ENCODE results near the gene PRDM7.
A peak's percentile ranks its signal among the peaks of the same experiment; 100 is the strongest.

PRDM7 gene

DNA sequence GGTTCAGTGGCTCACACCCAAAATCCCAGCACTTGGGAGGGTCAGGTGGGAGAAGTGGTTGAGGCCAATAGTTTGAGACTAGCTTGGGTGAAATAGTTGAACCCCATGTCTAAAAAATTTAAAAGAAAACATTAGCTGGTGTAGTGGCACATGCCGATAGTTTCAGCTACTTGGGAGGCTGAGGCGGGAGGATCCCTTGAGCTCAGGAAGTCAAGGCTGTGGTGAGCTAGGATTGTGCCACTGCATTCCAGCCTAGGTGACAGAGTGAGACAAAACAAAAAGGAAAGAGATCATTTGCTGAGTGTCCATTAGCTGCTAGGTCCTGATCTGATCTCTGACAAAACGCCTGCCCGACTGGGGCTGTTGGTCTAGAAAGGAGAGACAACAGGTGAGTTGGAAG lies 43.7 kb downstream of the PRDM7 start:
- no peak for DNase-seq

DNA sequence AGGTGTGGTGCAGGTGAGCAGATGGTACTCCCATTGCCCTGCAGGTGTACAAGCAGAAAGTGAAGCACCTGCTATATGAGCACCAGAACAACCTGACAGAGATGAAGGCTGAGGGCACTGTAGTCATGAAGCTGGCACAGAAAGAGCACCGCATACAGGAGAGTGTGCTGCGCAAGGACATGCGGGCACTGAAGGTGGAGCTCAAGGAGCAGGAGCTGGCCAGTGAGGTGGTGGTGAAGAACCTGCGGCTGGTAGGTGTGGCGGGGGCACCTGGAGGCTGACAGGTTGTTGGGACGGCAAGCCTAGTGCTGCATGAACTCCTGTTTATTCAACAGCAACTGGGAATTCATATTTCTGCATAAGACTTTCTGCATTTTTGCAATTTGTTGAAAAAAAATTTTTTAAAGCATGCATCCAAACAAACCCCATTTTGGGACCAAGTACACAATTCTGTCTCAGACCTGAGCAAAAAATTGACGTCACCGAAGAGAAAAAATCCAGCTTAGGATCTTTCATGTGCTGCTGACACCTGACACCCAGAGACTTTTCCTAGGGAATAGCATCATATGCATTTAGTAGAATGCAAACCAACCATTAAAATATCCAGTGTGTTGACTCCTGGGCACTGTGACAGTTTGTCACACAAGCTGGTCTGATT lies 44.3 kb downstream of the PRDM7 start:
- no peak for DNase-seq

DNA sequence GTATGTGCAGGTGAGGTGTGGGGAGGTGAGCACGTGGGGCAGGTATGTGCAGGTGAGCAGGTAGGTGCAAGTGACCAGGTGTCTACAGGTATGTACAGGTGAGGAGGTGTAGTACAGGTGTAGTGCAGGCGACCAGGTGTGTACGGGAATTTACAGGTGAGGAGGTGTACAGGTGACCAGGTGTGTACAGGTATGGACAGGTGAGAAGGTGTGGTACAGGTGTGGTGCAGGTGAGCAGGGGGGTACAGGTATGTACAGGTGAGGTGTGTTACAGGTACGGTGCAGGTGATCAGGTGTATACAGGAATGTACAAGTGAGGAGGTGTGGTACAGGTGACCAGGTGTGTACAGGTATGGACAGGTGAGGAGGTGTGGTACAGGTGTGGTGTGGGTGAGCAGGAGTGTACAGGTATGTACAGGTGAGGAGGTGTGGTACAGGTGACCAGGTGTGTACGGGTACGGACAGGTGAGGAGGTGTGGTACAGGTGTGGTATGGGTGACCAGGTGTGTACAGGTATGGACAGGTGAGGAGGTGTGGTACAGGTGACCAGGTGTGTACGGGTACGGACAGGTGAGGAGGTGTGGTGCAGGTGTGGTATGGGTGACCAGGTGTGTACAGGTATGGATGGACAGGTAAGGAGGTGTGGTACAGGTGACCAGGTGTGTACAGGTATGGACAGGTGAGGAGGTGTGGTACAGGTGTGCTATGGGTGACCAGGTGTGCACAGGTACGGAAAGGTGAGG lies 45.0 kb downstream of the PRDM7 start:
- DNase-seq, result peak; percentile 54

DNA sequence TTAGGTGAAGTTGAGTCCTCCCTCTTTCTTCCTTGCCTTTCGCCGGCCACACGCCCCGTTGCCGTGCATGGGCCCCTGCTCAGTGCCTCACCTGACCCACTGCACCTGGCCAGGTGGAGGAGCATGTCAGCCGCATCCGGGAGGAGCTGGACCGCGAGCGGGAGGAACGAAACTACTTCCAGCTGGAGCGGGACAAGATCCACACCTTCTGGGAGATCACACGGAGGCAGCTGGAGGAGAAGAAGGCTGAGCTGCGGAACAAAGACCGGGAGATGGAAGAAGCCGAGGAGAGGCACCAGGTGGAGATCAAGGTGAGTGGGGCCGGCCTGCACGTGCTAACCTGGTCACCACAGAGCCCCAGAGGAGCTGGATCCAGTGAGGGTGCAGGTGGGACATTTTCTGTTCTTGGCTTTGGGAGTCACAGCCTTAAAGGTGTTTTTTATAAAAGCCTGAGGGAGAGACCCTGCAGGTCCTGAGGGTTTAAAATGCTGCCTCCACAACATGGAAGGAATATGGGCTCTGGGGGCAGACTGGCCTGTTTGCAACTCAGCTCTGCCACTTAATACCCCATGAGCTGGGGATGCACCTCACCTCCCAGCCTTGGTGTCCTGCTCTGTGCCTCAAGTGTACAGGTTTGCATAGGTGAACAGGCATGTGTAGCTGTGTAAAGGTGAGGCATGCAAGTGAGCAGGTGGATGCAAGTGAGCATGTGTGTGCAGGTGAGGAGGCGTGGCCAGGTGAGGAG lies 45.8 kb downstream of the PRDM7 start:
- DNase-seq, result peak; percentile 57

DNA sequence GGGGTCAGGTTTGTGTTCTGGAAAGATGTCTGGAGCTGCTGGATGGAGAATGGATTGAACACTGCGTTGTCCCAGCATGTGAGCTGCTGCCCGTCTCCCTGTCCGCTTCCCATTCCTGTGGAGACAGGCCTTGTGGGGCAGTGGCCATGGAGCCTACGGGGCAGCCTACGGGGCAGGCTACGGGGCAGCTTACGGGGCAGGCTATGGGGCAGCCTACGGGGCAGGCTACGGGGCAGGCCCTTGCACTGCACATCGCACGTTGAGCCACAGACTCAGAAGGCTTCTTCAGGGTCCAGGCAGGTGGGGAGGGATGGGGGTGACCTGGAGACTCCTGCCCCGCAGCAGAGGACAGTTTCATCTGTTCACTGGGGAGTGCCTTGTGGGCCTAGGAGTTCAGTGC lies 48.1 kb downstream of the PRDM7 start:
- no peak for DNase-seq

DNA sequence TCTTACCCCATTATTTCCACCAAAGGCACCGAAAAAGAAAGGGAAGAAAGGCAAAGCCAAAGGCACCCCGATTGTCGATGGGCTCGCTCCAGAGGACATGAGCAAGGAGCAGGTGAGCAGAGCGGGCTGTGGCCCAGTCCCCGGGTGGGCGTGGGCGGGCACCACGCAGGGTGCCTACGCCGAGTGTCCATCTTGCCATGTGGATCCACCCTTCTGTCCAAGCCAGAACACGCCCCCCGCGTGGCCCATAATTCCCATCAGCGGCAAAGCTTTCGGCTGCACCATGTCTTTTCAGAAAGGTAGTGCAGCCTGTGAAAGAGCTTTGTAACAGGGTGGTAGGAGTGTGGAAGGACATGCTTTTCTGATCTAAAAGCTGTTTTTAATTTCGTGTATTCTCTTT lies 49.5 kb downstream of the PRDM7 start:
- no peak for DNase-seq

DNA sequence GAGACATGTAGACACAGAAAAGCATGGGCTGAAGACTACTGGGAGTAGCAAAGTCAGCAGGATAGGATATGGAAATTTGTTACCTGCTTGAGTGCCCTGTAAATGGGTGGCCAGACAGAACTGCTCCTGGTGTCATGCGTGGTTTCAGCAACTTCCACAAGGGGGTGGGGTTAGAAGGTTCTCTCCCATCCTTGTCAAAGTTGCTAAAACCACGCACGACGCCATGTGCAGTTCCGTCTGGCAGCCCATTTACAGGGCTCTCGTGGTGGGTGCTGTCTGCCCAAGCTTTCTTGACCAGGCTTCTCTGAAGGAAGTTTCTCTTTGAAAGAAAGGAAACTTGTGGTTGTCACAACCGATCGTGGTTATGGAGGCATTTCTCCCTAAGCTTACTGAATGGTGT lies 51.0 kb downstream of the PRDM7 start:
- peak; percentile 54 for DNase-seq

DNA sequence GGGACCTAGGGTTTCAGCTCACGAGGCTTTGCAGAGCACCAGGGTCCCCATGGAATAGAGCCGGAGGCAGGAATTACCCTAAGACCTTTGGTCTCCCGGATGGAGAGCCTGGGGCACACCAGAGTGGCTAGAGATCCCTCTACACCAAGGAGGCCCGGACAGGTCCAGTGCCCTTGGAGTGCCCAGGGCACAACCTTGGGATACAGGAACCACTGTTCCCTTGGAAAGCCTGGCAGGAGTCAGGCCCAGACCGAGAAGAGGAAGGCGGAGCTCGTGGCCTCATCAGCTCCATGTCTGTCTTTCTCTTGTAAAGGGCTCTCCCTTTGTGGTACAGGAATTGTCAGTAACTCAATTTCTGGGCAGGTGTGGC lies 54.1 kb downstream of the PRDM7 start:
- no peak for DNase-seq

DNA sequence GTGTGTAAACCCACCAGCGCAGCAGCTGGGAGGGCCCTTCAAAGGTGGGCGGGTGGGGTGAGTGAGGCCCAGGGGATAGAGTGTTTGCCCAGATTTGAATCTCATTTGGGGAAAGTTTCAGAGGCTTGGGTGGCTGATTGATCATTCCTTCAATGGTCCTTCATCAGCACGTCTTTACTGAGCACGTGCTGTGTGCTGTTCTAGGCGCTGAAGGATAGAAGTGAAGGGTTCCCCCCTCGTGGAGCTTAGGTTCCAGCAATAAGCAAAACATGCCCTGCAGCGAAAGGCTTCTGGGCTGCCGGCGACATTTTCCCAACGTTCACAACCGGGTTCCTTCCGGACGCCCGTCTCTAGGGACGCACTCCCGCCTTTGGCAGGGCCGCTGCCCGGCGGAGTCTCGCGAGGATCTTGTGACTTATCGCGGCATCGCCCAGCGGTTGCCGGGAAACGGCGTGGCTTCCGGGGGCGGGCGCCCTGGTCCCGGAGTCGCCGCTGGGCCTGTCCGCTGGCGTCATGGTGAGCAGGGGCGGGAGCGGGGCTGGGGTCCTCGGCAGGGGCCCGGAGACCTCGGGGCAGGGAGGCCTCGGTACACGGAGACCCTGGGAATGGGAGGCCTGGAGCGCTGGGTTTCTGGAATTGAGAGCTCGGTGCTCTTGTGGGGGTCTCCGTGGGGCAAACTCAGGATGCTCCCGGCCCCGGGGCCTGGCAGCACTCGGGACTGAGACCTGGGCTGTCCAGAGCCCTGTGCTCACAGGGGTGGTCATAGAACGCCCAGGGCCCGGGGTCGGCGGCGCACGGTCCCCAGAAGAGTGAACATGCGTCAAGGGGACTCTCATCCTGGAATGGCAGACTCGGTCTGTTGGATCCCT lies 54.7 kb downstream of the PRDM7 start:
- peak; percentile 95 for DNase-seq

DNA sequence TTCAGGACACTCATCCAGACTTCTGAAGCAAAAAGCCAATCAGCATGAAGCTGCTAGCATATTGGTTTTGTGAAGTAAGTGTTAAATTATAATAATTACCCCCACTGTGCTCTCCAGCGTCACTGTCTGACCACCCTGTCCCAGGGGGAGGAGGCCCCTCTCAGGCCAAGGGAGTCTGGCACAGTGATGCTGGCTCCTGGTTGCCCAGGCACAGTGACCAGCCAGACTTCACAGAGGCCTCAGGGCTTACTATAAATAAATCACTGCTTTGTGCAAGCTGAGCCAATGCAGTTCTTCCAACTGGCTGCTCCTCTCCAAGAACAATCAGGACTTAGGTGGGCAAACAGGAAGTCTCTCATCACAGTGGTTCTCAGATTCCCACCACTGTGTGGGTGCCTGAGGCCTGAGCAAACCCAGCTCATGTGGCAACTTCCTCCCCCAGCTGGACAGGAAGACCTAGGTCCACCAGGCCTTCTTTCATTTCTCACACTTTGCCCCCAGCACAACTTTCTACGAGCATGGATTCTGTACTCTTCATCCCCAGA lies 56.2 kb downstream of the PRDM7 start:
- DNase-seq, result no peak

DNA sequence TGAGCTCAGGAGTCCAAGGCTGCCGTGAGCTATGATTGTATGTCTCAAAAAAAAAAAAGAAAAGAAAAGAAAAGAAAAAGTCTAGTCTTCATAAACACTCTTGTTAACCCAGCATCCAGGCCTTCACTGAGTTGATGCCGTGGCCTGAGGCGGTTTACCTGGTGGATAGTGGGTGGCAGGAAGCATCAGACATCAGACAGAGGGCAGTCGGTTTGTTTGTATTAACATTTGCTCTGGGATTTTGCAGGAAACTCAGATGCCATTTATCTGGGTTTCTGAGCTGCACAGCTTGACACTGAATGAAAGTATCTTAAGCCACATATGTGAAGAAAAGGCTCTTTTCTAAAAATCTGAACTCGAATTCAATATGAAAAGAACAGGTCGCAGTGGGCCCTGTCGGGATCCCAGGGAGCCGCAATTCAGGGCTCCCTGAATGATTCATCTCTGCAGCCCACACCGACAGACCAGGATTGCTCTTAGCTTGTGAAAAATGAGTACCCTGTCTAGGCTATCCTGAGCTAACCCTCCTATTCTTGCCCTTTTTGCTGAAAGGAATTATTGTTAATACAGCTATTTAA lies 56.8 kb downstream of the PRDM7 start:
- no peak for DNase-seq

DNA sequence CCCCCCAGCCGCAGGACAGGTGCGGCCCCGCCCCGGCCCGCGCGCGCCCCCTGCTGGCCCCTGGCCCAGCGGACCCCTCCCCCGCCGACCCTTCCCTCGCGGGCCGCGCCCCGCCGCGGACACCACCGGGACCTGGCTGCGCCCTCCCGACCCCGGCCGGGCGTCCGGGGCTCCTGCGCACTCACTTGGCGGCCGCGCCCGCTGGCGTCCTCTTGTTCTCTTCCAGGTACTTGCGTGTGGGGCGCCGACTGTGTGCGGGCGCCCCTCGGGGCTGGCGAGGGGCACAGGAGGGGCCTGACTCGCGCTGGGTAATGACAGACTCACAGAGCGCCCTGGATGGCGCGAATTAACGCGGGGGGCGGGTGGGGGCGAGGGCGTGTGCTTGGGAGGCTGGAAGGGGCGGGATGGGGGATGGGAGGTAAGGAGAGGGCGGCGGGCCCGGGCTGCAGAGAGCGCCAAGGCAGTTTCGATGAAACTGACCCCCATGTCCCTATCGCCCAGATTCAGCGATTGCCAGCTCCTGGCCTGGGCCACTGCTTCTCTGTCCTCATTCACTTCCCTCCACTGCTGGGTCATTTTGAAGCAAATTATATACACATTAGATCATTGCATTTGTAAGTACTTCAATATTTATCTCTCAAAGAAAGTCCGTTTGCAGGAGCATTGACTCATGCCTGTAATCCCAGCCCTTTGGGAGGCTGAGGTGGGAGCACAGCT lies 57.4 kb downstream of the PRDM7 start:
- DNase-seq, result peak; percentile 31

DNA sequence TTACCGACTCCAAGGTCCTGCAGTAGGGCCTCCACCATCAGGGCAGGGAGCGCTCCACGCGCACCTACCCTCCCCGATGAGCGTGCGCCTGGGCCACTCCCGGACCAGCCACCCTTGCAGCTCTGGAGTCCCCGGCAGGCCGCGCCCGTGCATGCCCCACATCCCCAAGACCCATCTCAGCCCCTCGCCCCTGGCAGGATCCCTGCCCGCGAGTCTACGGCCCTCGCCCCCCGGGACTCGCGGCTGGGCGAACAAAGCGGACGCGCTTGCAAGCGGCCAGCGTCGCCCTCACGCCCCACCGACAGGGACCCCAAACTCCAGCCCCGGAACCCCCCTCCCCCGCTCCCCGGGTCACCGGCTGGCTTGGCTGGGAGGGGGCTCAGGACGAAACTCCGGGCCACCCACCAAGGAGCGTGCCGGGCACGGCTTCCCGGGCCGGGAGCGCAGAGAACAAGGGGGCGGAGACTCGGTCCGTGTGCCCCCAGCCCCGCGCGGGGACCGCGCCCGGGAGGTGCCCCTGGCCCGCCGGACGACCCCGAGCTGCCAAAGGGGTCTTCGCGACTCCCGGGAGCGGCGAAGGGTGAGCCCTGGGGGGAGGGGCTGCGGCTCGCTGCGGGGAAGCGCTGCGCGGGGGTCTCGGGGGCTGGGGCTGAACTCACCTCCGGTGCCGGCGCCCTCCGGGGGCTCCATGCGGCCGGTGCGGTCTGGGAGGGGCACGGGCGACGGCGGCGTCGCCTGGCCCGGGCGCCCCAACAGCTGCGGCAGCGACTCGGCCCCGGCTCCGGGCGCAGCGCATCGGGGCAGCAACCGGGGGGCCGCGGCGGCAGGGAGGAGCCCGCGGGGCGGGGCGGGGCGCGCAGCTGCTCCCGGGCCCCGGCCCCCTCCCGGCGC lies 58.2 kb downstream of the PRDM7 start, which contains the start of gene DBNDD1:
TSS of gene DBNDD1 (minus strand) at position 805 of the 891 bp plus-strand sequence. CDS start at position 690, 115 bp downstream.
- no peak for DNase-seq

DNA sequence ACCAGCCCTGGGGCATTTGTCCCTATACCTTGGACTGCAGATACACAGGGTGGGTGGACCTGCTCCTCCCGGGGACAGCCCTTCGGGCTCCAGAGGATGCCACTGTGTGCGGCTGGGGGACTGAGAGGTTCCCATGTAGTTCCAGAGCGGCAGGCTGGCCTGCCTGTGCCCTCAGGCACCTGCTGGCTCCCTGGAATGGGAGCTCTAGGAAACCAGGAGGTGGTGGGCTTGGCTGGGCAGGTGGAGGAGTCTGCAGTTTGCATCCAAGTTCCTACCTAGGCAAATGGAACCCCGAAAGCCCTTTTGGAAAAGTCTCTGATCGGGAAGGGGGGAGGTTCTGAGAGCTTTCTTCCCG lies 58.9 kb downstream of the PRDM7 start:
- DNase-seq, result no peak

DNA sequence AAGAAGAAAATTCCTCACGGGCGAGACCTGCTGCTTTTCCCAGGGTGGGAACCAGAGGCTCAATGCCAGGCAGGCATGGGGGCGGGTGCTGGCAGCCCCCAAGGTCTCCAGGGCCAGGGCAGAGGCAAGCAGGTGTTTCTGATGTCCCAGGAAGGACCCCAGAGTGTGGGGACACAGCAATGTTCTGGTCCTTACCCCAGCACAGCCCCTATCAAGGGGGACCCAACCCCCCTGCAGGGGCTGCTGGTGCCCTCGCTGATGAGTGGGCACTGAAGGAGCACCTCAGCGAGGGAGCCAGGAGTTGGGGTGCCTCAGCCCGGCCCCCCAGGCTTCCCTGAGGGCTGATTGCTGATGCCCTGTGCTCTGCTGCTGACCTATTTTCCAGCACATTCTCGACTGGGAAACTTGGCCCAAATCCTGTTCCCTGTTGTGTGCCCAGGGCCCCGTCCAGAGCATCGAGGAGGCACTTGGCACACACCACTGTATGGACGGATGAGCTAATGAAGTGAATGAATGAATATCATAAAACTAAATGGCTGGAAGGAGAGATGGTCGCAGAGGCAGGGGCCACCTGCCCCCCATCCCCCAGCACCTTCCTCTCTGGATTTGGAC lies 60.7 kb downstream of the PRDM7 start:
- DNase-seq, result no peak

DNA sequence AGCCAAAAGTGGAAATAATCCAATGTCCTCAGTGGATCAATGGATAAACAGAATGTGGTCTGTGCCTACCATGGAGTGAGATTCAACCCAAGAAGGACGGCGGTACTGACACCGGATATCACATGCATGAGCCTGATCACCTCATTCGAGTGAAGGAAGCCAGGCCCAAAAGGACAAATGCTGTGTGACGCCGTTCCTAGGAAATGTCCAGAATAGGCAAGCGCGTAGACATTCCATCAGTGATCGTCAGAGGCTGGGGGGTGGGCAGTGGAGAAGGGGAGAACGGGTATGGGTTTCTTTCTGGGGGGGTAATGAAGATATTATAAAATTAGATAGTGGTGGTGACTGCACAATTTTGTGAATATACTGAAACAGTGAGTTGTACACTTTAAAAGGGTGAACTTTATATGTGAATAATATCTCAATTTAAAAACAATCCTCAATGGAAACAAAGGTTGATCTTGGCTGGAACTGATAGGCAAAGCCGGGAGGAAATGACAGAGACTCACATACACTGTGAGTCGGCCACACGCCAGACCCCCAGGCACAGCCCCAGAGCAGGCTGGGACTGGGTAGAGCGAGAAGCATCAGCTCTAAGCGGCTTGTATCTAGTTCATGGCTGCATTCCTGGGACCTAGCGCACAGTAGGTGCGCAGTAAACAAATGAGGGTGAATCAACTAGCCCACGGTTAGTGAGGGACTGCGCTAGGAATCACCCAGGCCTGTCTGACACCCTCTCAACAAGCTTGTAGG lies 61.4 kb downstream of the PRDM7 start:
- DNase-seq, result no peak

DNA sequence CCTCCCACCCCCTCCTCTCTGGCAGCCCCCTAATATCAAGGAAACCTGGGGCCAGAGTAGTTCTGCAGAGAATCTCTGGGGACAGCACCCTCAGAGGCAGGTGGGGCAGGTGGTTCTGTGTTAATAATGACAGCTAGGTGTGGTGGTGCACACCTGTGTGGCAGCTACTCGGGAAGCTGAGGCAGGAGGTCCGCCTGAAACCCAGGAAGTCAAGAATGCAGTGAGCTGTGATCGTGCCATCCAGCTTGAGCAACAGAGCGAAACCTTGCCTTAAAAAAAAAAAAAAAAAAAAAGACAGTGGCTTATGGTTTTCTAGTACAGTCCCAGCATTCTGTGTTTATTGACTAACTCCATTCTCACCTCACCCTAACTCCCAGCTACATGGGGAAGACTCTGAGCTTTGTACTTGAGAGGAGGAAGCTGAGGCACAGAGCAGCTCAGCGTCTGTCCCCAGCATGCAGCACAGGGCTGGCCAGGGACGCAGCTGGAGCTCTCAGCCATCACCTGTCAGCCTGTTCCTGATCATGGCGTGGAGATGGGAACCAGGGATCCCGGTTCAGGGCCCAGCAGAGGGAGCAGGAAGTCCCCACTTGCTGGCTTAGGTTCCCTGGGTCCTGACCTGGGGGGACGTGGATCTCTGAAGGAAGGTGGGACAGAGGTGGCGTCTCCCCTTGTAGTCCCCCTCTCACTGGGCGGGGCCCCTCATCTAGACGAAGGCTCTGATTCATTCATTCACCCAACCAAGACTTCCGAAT lies 64.0 kb downstream of the PRDM7 start:
- DNase-seq, result no peak

DNA sequence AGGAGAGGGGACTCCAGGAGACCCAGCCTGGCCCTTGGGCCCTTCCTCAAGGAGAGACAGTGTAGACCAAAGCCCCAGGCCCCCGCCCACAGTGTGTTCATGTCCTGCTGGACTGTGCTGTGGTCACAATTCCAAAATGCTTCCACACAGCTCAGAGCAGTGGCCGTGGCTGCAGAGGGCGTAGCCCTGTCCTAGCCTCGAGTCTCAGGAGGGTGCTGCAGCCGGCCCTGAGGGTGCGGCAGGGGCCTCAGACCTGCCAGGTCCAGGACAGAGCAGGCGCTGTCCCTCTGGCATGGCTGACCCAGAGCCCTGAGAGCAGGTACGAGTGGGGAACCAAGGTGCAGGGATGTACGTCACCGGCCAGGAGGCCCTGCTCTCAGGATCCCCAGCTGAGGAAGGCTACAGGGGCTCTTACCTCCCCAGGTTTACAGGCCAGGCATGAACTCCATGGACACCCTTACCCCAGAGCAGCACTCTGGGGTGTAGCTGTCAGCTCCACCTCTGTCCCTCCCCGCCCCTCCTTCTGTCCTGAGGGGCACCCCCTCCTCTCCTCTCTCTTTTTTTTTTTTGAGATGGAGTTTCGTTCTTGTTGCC lies 65.1 kb downstream of the PRDM7 start:
- no peak for DNase-seq

Measured in hematopoietic multipotent progenitor cell treated with erythropoietin and hydrocortisone succinate and interleukin-3 and kit ligand, for 4 days (in vitro differentiated cells).